SW 1271 (cell line): ENCODE data around the gene KIAA0232.
"Not testable (repeated sequence)": the region's sequence is repeated elsewhere in the genome, so short reads cannot be mapped to it uniquely, and the experiment has no call there.

Experiments used
- DNase-seq, 2 experiments: peaks; one replicate each; lab custom pipeline; 2025; lab: John Stamatoyannopoulos, UW

Gene KIAA0232

DNA sequence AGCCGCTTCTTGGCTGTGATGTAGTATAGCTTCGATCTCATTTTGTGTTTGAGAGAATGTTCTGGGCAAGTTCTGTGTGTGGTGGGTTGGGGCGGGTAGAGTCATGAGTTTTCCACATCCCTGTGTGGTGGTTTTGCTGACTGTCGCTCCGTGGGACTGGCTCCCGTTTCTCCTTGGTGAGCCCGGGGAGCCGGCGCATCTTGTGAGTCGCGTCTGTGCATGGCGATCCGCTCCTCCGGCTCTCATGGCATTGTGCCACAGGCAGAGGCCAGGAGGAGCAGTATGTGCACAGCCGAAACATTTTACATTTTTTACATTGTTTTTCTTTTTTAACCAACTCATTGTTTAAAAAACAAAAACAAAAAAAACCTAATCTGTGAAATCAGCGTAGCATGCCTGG is 99.4 kb downstream of the KIAA0232 start:
- DNase-seq: no peak

DNA sequence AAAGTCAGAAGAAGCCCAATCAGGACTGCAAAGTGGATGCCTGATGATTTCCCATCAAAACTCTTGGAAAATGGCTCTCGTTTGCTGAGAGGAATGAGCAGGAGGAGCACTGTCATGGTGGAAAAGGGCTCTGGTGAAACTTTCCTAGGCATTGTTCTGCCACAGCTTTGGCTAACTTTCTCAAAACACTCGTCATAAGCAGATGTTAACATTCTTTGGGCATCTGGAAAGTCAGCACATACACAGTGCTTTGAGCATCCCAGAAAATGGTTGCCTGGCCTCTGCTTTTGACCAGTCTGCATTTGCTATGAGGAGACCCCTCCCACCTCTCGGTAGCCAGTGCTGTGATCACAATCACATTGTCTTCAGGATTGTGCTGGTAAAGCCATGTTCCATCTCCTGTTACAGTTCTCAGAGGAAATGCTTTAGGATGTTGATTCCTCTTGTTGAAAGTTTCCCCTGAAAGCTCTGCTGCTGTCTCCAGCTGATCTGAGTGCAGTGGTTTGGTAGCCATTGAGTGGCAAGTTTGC is 101.9 kb downstream of the KIAA0232 start:
- DNase-seq: no peak

DNA sequence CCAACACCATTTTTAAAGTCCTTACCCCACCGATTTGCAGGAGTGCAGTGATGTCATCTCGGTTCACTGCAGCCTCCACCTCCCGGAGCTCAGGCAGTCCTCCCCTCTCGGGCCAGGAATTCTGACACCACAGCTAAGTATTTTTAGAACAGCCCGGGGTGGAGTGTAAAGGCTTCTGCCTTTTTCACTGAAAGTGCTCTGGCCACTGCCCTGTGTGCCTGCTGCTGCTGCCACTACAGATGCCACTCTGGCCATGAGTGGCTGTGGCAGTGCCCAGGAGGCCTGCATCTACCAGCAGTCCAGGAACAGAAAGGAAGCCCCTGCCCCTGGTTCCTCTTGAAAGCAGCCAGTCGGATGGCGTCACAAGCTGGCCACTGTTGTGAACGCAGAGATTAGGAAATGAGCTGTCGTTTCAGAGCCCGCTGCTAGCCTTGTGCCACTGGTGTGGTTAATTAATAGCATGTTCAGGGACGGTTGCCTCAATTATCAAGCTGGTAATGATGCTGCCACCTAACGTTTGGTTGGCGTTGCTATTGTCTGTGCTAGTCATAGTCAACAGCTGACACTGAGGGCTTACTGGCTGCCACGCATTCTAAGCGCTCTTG is 103.5 kb downstream of the KIAA0232 start:
- peak in 1 of 2 experiments; percentile 6 for DNase-seq

DNA sequence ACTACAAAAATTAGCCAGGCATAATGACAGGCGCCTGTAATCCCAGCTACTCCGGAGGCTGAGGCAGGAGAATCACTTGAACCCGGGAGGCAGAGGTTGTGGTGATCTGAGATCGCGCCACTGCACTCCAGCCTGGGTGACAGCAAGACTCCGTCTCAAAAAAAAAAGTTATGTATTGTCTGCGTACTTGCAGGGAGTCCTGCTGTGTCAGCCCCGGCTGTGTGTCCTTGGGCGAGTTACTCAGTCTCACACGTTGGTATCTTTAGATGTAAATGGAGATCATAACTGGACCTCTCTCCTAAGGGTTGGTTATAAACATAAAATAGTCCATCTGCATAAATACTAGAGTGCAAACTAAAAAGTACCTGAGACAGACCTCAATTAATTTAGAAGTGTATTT is 104.4 kb downstream of the KIAA0232 start:
- DNase-seq: no peak

DNA sequence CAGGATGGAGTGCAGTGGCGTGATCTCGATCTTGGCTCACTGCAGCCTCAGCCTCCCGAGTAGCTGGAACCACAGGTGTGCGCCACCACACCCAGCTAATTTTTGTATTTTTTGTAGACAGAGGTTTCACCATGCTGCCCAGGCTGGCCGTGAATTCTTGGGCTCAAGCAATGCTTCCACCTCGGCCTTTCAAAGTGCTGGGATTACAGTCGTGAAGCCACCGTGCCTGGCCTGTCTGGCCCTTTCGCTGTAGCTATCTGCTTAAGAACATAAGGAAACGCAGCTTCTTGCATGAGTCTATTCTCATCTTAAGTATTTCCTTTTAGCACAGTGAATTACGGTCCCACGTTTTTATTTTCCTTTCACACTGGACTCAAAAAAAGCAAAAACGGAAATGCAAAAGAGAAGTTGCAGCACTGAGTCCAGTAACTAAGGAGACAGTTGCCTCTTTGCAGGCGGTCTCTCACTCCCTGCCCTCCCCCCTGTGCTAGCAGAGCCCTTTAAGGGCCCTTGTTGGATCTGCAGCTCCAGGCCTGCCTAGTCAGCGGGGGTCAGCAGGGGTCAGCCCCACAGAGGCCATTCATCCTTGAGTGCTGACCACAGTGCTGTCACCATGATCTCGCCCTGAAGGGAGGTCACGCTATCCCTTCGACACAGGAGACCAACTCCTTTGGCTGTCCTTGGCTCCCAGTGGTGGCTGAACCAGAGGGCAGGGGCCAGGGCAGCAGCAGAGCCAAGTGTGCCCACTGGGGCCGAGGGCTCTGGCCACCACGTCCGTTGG is 105.3 kb downstream of the KIAA0232 start:
- DNase-seq: no peak

DNA sequence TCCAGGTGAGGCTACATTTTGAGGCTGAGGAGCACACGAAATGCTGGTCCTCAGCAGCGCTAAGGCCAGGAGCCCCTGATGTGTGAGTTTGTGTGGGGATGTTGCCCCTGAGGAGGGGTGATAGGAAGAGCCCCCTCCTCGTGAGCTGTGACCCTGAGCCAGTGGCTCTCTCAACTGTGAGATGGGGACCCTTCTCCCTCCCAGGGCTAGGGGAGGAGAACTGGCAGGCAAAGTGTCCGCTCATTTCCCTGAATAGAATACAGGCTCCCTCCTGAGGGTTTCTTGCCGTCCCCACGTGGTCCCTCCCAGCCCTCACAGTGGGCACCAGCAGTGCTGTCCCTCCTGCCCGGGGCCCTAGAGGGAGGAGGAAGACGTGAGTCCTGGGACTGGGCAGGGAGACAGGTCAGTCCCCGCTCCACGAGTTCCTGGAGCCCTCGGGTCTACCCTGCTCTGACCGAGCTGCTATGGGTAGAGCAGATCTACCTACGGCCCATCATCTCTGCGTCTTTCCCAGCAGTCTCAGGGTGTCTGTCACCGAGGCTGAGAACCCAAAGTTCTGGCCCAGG is 106.1 kb downstream of the KIAA0232 start:
- no peak for DNase-seq

DNA sequence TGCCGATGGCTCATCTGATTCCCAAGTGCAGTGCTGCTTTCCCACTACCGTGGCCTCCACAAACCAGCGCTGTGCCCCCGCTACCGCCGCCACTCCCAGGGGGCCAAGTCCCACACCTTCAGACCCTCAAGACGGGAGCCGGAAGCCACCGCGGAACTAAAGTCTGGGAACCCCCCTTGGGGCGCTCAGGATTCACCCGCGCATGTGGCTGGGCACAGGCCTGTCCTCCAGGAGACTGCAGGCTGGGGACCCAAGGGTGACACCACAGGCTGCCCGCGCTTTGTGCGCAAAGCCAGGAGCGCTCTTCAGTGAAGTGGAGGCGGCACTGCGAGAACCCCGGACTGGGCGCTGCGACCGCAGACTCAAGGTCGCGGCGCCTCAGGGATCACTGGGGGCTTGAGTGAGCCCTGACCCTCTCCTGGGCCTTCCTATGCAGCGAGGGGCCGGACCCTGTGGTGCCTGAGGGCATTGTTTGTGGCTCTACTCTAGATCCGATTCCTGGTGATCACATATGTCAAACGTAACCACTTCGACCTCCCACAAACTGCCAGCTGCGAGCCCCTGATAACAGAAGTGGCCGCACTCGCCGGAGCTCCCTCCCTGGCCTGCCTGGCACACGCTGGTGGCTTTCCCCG is 106.7 kb downstream of the KIAA0232 start:
- DNase-seq: no peak

DNA sequence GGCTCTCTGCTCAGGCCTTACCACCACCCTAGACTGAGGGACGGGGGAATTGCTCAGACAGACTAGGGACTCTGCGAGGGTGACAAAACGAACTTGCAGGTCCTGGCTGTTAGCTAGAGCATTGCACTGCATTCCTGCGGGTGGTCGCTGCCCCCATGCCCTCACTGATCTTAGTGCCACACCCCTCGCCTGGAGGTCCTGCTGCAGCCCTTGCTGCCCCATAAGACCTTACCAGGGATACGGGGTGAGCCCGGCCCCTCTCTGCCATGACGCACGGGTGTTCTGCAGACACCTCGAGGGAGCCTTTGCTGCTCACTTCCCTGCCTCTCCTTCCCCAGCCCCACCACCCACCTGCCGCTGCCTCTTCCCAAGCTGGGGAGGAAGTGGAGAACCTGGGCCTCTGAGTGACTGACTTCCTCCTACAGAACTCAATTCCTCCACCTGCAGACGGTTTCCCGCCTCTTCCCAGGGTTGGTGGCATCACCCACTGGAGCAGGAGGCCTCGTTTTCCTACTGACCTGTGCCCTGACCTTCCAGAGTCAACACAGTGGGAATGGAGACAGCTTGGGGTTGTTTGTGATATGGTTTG is 107.3 kb downstream of the KIAA0232 start:
- no peak for DNase-seq

DNA sequence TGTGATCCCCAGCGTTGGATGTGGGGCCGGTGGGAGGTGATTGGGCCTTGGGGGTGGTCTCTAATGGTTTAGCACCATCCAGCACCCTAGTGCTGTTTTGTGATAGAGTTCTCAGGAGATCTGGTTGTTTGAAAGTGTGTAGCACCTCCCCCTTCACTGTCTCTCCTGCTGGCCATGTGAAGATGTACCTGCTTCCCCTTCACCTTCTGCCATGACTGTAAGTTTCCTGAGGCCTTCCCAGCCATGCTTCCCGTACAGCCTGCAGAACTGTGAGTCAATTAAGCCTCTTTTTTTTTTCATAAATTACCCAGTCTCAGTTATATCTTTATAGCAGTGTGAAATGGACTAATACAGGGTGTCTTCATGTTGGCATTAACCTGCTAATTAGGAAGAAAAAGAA is 107.8 kb downstream of the KIAA0232 start:
- DNase-seq: no peak

DNA sequence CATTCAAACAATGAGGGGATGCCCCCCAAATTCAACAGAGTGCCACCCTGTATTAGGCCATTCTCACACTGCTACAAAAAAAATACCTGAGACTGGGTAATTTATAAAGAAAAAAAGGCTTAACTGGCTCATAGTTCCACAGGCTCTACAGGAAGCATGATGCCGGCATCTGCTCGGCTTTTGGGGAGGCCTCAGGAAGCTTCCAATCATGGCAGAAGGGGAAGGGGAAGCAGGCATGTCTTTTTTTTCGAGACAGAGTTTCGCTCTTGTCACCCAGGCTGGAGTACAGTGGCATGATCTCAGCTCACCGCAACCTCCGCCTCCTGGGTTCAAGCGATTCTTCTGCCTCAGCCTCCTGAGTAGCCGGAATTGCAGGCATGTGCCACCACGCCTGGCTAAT is 108.4 kb downstream of the KIAA0232 start:
- DNase-seq: not testable (repeated sequence)

DNA sequence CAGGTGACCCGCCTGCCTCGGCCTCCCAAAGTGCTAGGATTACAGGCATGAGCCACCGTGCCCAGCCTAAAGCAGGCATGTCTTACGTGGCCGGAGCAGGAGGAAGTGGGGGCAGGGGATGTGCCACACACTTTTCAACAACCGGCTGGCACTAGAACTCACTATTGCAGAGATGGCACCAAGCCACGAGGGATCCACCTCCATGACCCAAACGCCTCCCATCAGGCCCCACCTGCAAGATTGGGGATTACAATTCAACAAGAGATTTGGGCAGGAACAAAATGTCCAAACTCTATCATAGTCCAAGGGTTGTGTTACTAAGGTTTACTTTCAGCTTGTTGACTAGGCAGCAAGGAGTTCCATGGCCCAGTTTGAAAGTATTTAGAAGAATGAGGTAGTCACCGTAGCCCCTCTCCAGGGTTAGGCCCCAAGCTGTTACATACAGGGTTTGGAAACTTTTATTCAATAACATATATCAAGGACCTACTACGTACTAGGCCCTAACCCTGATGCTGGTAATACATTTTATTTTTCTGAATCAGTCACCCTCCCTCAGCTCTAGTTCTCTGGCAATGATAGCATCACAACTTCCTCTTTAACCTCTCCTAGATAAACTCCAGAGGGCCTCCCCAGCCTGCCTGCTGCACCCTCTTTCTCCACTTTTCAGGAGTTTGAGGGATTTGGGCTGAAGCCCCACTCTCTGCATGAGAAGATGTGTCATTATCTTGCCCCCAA is 109.1 kb downstream of the KIAA0232 start:
- DNase-seq: no peak

DNA sequence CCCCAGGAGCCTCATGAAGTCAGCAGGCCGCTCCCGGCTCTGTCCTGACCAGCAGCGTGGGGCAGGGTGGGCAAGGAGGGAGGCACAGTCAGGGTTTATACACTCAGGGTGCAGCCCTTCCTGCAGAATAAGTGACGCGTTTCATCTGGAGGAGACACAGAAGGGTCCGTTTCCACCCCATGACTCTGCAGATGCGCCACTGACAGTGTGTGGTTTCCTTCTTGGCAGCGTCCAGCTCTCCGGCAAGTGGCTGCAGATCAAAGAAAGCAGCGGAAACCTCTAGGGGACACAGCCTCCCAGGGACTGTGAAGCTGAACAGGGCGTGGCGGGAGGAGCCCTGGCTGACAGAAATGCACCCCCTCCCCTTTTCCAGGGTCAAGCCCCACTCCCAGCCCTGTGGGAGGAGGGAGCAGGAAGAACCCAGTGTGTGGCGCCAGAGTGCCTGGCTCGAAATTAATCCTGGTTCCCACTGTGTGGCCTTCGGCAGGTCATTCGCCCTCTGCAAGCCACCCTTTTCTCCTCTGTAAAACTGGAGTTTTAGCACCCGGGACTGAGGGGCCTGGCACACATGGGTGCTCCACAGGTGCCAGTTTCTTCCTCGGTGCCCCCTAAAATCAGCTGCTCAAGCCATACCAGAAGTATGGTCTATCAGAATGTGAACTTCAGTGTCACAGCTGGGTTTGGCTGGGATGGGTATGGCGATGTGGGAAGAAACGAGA is 109.8 kb downstream of the KIAA0232 start:
- DNase-seq: no peak

DNA sequence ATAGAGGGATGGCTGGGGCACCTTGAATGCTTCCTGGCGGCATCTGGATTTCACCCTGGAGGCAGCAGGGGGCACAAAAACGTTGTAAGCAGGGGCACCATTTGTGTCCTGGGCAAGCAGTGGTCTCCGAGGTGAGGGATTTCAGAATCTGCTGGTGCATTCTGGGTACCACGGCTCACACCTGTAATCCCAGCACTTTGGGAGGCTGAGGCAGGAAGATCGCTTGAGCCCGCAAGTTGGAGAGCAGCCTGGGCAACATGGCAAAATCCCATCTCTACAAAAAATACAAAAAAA is 110.3 kb downstream of the KIAA0232 start:
- DNase-seq: no peak

DNA sequence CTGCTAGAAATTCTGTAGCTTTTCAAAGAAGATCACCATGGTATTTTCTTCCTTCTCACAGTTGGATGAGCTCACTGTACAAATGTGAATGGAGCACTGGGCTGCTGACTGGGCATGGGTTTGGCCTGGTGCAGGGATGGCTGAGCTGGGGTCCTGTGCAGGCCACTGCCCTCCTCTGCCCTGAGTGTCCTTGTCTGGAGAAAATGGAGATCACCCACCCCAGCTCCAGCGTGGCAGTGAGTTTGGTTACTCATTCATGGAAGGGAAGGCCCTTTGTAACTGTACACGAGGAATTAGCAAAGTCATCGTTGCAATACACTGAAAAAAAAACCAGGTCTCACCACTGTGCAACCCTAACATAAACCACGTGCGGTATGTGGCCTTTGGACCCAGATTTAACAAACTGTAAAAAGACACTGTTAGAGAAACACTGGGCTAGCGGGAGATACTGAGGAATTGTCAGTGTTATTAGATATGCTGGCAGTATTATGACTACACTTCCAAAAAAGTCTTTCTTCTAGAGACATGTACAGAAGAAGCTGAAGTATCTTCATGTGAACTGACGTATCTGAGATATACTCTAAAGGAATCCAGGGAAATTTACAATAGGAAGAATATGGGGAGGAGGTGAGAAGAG is 111.0 kb downstream of the KIAA0232 start:
- DNase-seq: no peak

DNA sequence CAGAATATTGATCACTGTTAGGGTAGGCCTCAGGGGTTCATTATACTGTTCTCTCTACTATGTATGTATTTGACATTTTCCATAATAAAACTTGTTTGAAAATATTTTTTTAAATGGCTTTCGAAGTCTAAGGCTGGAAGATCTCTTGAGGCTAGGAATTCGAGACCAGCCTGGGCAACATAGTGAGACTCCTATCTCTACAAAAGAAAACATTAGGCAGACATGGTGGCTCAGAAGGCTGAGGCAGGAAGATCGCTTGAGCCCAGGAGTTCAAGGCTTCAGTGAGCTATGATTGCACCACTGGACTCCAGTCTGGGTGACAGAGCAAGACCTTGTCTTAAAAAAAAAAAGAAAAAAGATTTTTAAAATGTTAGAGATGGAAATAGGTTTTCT is 111.6 kb downstream of the KIAA0232 start:
- no peak for DNase-seq

DNA sequence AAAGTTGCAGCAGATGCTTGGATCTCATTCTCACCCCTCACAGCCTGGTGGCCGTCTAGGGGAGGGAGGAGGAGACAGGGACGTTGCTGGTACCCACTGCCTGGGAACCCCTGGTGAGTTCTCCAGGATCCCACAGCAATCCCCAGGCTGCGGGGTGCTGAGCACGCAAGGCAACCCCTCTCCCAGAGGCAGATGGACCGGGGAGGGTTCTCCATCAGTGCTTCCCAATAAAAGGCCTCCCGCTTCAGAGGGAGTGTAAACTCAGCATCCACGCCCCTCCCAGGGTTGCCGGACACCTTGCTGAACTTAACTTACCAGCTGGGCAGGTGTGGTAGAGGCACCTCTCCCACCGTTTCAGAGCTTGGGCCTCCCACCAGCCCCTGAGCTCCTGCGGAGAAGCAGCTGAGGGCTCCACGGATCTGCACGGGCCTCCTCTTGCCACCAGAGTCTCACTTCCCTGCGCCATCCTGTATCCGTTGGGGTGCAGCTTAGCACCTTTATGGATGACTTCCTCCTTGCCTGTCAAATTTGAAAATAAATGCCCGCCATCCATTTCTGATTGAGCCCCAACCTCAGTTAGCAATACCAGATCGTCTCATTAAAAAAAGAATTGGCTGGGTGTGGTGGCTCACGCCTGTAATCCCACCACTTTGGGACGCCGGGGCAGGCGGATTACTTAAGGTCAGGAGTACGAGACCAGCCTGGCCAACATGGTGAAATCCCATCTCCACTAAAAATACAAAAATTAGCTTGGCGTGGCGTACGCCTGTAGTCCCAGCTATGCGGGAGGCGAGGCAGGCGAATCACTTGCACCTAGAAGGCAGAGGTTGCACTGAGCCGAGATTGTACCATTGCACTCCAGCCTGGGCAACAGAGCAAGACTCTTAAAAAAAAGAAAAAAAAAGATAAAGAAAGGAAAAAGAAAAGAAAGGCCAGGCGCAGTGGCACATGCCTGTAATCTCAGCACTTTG is 112.3 kb downstream of the KIAA0232 start:
- no peak for DNase-seq

DNA sequence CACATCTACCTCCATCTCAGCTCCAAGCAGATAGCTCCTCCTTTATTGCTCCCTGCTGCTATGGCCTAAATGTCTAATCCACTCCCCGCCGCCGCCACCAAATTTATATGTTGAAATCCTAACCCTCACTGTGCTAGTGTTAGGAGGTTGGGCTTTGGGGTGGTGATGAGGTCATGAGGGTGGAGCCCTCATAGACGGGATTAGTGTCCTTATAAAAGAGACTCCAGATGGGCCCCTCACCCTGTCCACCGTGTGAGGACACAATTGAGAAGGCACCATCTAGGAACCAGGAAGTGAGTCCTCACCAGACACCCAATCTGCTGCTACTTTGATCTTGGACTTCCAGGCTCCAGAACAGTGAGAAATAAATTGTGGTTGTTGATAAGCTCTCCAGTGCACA is 113.5 kb downstream of the KIAA0232 start:
- no peak for DNase-seq

DNA sequence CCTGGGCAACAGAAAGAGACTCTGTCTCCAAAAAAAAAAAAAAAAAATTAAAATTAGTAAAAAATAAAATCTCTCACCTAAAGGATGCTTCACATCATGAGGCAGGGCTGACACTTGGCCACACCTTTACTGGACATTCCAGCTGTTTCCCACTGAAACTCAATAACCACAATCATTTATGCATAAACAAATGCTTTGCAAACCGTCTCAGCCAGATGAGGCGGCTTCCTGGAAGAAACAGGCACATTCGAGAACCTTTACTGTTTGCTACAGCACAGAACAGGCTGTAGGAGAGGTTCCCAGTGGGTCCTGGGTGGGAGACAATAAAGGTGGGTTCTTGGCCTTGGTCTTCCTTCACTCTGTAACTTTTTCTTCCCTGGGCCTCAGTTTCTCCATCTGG is 116.2 kb downstream of the KIAA0232 start:
- no peak for DNase-seq

DNA sequence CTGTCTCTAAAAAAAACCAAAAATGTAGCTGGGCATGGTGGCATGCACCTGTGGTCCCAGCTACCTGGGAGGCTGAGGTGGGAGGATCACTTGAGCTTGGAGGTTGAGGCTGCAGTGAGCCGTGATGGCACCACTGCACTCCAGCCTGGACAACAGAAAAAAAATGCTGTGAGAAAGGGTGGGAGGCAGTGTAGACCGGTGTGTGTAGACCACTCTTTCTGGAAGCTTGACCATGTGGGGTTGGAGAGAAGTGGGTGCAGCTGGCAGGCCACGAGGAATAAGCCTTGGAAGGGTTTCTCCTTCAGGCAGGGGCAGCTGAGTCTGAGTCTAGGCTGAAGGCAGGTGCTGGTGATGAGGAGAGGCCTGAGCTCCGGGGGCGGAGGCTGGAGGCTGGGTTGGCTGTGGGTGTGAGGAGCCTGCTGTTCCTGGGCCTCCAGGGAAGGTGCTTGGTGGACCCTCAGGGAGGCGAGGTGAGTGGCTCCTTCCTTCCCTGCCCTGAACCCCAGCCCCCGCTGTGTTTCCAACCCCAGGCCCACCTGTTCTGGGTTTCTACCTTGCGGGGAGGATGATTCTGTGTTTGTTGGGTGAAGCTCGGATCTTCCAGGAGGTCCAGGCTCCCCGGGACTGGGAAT is 117.8 kb downstream of the KIAA0232 start:
- DNase-seq: no peak
